ENCODE results near the gene TLE1.

DNA sequence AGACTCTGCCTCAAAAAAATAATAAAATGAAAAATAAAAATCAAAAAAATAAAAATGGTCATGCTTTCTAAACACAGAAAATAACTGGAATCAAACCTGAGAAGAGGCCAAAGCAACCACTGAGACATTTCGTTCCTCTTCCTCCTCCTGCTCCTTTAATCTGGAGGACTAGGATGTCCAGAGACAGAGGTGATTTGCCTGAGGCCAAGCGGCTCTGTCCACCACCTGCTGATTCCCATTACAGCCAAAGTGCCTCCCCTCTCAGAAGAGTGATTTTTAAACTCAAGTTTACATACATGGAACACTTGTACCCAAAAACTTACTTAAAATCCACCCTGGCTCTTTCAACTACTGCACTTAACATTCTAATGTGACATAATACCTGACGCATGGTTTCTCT, 65.6 kb downstream of the TLE1 start:
- TF ChIP-seq POLR2A (IDR thresholded peaks at IDR 0.05; ENCODE audit: low read length) (no peak), GATA1 (IDR thresholded peaks at IDR 0.05; ENCODE audit: low read depth, low read length) (no peak)

Data from erythroblast (primary cell).